Measurements from ENCODE around the gene RACK1.
A peak's percentile ranks its signal among the peaks of the same experiment; 100 is the strongest.

GRCh38 chr5:181246276-181247049, 2.8 kb upstream of the RACK1 start:
- TF ChIP-seq CTCF (IDR thresholded peaks at IDR 0.05) = peak in 3 of 4 experiments; percentile 3 to 36 (median 9)
- TF ChIP-seq POLR2AphosphoS5 (IDR thresholded peaks at IDR 0.05) = peak; percentile 78
